DLD1 (cell line): ENCODE measurements around the gene DEF6.

ENCODE experiments used
- in situ Hi-C: cut with HindIII; loops from 2 replicates; pipeline ENCODE4 v1.10.0; 2017; ENCODE audit warnings: low sequenced_read_pairs

DEF6 gene

DNA sequence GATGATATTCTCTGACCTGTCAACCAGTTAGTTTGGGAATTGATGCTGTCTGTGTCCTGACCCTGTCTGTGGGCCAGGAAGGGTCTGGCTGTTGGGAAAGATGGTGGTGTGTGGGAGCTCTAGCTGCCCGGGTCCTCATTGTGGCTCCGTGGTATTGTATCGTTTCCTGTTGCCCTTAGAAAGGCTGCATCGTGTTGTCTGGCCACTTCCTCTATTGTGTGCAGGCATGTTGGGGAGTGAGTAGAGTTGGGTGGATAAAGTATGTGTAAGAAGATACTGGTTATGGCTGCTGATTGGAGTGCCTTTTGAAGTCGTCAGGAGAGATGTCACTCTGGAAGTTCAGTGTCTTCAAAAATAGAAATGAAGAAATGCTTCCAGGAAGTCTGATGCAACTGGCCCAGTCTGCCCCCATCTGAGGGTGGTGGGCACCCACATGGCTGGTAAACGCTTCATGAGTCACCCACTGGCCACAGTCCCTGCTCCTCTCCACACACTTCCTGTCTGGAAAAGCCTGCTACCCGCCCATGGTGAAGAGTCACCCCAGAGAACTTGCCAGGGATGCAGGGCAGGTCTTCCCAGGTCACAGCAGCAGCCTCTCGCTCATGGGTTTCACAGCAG lies 72.6 kb downstream of the DEF6 start:
- in situ Hi-C loops: no loop called here

- in situ Hi-C loops: no loop called here
Observed at GRCh38 chr6:35370785-35371493, 73.3 kb downstream of the DEF6 start.
